Measurements from ENCODE around the gene BRPF3.

The BRPF3 gene

DNA sequence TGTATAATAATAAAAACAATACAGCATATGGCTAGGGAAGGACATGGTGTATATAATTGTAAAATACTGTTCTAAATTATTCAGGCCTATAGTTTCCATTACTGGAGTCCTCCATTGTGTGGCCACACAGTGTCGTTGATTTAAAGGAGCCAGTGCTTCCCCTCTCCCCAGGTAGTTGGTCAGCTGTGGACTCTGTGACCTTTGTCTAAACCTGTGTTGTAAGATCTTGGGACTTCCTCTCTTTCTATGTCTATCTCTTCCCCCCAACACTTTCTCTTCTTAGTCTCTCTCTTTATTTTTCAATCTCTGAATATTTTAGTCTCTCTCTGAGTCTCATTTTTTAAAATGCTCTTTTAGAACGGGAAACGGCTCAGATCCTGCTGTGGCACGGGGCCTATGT lies 35.6 kb downstream of the BRPF3 start:
- DNase-seq (ENCODE audit: low read depth), result no peak

DNA sequence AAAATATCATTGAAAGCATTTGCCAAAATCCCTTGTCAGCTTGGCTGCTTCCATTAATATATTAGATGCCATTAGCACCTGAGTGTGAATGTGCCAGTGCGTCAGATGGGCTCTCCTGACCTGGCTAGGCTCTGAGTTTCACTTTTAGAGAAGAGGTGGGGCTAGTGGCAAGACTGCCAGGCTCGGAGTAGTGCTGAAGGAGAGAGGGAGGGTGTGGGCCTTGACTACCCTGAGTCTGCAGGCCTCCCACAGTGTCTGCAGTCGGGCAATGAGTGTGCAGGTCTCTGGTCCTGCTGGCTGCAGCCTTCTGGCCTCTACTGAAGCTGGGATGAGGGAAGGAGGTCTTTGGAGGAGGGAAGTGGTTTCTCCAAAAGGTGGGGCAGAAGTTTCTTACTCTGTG lies 38.8 kb downstream of the BRPF3 start:
- no peak for DNase-seq (ENCODE audit: low read depth)

DNA sequence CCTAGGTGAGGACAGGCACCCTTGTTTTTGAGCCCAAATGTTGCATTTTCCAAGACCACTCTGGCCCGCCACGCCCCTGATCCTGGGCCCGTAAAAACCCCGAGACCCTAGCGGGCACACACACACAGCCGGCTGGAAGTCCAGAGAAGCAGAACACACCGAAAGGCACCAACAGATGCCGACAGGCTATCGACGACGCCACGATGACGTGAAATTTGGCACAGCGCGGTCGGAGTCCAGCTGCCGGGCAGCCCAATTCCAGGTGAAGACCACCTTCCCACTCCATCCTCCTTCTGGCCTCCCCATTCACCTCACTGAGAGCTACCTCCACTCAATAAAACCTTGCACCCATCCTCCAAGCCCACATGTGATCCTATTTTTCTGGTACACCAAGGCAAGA lies 39.3 kb downstream of the BRPF3 start:
- DNase-seq (ENCODE audit: low read depth), result no peak

DNA sequence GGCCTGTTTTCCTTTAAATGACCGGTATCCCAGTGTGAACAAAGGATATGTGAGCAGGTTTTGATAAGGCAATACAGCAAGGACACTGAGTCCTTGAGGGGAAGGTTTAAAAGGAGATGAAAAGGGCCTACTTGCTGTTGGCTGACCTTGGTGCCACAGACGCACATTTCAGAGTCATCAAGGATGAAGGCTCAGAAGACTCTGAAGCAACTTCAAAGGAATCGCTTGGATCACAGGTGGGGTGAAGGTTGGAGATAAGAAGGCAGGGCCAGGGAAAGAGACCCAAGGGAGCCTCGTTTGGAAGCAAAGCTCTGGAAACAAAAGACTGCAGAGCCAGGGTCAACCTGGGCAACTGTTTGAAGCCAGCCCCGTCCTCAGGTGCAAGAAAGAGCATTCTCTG lies 43.2 kb downstream of the BRPF3 start:
- no peak for DNase-seq (ENCODE audit: low read depth)

- DNase-seq (ENCODE audit: low read depth), result peak; percentile 13
Observed at GRCh38 chr6:36241728-36242127, 45.2 kb downstream of the BRPF3 start.

- DNase-seq (ENCODE audit: low read depth), result no peak
Observed at GRCh38 chr6:36242161-36242560, 45.6 kb downstream of the BRPF3 start.

- DNase-seq (ENCODE audit: low read depth), result no peak
Observed at GRCh38 chr6:36242626-36243025, 46.1 kb downstream of the BRPF3 start.

DNA sequence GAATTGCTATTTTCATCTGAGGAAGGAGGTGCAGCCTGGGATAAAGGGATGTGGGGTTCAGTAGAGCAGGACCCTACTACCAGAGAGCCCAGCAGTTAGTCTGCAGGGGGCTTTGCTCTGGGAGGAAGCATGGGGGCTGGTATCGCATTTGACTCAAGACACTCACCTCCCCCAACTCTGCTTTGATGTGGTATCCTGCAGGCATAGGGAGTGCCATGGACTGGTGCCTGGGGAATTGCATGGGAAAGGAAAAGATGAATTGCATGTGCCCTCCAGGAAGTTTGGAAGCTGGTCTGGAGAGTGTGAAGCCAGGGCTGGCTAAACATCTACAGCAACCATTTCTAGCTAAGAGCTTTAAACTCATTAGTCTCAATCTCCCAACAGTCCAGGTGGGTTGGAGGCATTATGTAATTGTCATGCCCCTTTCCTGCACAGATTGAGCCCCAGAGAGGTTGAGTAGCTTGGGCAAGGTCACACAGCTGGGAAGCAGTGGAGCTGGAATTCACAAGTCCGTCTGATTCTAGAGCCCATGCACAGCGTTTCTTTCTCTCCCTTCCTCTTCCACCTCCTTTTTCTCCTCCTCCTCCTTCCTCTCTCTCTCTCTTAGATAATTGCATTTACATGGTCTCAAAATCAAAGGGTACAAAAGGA lies 47.1 kb downstream of the BRPF3 start:
- DNase-seq (ENCODE audit: low read depth), result no peak

DNA sequence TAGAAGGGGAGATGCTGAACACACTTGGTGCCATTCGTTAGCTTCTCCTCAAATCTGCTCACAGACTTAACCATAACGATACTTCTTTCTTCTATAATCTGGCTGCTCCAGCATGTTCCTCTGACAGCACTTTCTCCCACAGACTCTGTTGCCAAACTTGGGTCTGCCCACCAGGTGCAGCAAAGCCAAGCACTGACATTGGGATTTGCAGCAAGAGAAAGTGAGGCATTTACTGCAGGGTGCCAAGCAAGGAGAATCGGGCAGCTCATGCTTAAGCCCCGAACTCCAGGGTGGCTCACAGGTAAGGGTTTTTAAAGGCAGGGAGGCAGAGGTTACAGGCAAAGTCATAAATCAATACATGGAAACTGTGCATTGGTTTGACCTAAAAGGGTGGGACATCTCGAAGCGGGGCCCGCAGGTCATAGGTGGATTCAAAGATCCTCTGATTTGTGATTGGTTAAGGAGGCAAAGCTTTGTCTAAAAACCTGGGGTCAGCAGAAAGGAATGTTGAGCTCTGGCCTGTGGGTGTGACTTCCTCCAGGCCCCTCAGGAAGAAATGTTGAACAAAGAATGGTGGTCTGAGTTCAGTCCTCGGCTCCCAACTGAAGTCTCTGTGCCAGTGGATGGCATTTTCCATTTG lies 48.2 kb downstream of the BRPF3 start:
- peak; percentile 56 for DNase-seq (ENCODE audit: low read depth)

DNA sequence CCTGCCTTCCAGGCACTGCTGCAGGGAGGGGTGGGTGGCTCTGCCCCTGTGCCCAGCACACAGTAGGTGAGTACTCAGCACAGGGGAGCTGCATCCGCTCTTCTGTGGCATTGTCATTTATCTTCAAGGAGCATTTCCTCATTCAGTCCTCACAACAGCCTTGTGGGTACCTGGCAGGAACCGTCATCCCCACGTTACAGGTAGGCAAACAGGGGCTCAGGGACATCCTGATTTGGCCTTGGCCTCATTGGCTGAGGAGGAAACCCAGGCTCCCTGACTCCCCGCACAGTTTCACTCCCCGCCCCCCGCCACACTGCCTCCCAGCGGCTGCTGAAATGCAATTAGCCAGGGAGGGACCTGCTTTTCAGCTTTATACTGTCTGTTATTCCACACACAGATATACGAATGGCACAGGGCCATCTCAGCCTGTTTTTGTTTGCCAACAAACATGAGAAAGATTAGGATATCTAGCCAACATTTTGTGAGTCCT lies 49.1 kb downstream of the BRPF3 start:
- DNase-seq (ENCODE audit: low read depth), result no peak

DNA sequence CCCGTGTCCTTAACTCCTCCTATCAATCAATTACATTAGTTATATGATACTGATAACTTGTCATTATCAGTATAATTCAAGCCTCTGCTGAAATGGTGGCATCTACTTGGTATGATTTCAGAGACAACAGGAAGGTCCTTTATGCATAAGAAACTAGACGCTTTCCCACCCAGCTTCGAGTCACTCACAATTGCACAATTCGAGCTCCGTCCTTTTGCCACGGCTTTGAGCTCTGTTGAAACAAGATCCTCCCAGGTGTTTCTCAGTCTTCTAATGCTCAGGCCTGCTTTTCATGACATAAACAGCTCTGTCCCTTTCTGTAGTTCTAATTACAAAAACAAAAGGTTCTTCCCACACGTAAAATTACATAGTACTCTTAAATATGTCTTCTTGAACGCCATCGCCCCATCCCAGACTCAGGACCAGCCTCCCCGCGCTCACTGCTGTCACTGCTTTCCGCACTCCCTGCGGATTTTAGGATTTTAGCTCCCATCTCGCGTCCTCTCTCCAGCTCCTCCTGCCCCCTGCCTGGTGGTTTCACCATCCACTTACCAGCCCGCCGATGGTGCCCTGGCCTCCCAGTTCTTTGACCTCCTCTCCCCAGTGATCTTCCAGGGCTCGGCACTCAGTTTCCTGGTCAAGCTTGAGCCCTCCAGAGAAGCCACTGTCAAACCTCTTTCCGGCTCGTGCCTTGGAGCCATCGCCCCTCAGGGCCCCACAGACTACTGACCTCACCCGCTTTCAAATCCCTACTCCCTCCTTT lies 50.1 kb downstream of the BRPF3 start:
- no peak for DNase-seq (ENCODE audit: low read depth)

DNA sequence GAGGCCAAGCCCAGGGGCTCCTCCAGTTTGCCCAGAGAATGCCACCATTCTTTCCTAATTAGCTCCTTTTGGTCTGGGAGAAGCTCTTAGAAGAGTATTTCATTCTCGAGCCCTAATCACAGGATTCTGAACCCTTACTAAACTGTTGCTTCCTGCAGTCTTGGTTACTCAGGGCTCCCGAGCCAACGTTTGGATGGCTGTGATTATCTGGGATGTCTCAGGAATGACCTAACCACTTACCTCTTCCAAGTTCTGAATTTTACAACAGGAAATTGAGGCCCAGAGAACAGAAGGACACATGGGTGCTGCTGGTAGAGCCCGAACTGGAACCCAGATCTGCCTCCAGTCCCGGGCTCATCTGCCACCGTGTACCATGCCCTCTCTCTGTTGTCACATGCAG lies 51.1 kb downstream of the BRPF3 start:
- peak; percentile 54 for DNase-seq (ENCODE audit: low read depth)

- DNase-seq (ENCODE audit: low read depth), result peak; percentile 87
Observed at GRCh38 chr6:36248980-36249379, 52.4 kb downstream of the BRPF3 start.

- DNase-seq (ENCODE audit: low read depth), result no peak
Observed at GRCh38 chr6:36249536-36249935, 53.0 kb downstream of the BRPF3 start.

DNA sequence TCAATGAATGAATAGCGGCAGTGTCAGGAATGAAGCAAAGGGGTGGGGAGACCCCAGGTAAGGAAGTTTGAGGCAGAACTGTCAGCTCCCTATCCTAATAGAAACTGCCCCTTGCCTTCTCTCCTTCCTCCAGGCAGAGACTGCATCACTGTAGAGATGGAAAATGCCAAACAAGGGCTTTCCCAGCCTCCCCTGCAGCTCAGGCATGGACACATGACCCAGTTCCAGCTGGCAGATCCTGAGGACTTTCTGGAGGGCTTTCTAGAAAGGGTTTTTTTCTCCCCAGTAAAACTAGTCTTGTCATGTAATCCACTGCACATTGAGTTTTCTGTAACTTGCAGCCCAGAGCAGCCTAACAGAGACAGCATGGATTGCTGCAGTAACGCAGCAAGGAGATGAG lies 55.5 kb downstream of the BRPF3 start:
- DNase-seq (ENCODE audit: low read depth), result no peak

DNA sequence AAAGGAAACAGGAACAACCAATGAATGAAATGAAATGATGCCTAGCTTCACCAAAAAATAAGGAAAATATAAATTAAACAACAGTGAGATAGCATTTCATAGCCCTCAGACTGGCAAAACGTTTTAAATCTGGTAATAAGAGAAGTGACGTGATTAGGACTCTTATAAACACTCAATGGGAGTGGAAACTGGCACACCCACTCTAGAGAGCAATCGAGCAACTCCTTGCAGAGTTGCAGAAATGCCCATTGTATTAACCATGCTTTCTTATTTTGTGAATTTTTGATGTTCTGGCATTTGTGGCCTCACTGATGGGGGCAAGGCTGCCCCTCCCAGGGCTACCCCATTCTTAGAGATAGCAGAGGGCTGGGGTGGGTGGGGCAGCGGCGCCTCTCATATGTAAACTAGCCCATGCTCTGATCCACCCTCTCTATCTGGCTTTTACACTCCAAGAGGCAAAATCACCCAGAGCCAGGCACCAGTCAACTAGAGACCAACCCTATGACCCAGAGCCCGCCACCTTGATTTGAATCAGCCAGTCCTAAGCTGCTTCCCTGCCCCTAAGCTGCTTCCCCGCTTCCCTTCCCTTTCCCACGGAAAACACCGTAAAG lies 67.0 kb downstream of the BRPF3 start:
- DNase-seq (ENCODE audit: low read depth), result no peak

DNA sequence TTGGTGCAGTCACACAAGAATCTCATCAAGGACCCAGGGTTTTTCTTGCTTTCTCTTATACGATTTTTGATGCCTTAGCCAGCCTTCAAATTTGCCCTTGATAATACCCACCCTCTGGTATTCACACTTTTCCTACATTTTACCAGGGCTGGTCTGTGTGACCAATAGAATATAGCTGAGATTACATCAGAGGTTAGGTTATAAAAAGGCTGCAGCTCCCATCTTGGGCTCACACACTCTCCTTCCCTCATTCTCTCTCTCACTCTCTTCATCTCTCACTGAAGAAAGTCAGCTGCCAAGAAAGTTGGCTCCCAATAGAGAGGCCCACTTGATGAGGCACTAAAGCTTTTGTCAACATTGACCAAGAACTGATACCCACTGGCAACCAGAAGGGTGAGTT lies 69.2 kb downstream of the BRPF3 start:
- no peak for DNase-seq (ENCODE audit: low read depth)

DNA sequence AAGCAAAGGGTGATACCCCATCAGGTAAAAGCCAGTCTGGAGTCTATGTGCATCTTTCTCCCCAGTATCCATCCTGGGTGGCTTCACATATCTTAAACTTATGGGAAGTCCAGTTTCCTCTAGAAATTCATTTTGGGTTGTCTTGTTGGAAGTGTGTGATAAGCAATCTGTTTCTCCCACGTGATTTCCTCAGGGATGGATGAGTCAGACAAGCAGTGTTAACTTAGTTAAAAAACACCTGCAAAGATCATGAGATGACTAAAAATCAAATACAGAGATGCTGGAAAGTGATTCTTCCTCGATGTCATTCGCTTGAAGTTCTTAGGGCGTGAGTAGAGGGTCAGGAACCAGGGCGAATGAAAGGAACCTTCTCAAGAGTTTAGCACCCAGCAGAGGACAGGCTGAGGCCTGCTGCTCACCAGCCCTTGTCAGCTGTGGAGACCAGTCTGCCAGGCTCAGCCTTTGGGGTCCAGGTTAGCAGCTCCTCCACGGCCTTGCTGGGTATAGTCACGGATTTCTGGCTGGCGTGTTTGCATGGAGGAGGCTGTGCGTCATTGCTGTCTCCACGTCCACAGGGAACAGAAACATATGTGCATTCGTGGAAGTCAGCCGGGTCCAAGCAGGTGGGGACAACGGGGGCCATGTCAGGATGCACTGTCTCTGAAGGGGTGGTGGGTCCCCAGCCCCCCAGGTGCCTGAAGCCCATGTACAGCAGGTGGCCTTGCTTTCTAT lies 70.5 kb downstream of the BRPF3 start:
- DNase-seq (ENCODE audit: low read depth), result no peak

- peak; percentile 35 for DNase-seq (ENCODE audit: low read depth)
Observed at GRCh38 chr6:36267731-36268477, 71.4 kb downstream of the BRPF3 start.

DNA sequence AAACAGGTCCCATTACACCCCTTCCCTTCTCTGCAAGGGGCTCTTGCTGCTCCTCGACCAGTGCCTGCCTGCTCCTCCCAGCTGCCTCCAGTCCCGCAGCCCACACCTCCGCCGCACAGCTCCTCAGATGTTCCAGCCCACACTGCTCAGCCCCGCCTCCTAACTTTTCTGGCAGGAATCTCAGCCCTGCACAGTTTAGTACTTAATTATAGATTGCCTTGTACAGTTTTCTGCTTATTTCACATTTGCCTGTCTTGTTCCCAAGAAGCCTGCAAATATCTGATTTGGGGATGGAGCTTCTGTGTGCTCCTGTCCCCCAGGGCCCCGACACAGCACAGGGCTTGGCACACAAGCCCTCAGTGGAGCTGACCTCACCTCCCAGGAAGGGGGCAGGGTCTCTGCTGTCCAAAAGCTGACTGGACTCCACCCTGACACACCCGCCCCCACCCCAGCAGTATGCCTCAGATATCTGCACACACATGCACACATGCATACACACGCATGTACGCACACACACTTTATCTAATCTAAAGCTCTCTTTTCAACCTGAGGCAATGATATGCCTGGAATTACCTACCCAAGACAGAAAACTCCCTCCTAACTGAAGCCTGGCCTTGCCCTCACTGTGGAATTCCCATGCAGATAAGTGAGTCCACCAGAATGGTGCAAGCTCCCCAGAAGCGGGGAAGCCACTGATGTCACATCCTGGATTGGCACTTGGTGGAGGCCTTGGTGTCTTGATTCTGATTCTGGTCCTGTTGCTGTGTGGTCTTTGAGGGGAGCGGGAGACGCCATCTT lies 72.1 kb downstream of the BRPF3 start:
- no peak for DNase-seq (ENCODE audit: low read depth)
